Neuronal stem cell (in vitro differentiated cells): ENCODE data around the gene PCSK5.
A peak's percentile ranks its signal among the peaks of the same experiment; 100 is the strongest.

Experiments used
- DNase-seq: peaks from one replicate; pipeline ENCODE4 v3.0.0-alpha.2; 2013; ENCODE audit warnings: low spot score
- H2AFZ ChIP-seq: one replicate; pipeline ENCODE4 v1.6.1; 2013; ENCODE audit warnings: mild to moderate bottlenecking, low read length, inconsistent platforms
- H2AK5ac ChIP-seq: 2 replicates; pipeline ENCODE4 v1.6.1; 2013; ENCODE audit warnings: low read depth, mild to moderate bottlenecking, inconsistent platforms, low read length, moderate library complexity, mixed read lengths
- H2BK120ac ChIP-seq: 2 replicates; pipeline ENCODE4 v1.6.1; 2013; ENCODE audit warnings: low read depth, mild to moderate bottlenecking, inconsistent platforms, low read length, moderate library complexity, mixed read lengths
- H2BK12ac ChIP-seq: one replicate; pipeline ENCODE4 v1.6.1; 2013; ENCODE audit warnings: low read length, inconsistent platforms
- H2BK15ac ChIP-seq: 2 replicates; pipeline ENCODE4 v1.6.1; 2013; ENCODE audit warnings: mild to moderate bottlenecking, low read length, inconsistent platforms, mixed read lengths
- H2BK5ac ChIP-seq: one replicate; pipeline ENCODE4 v1.6.1; 2013; ENCODE audit warnings: inconsistent platforms, mild to moderate bottlenecking, low read length, moderate library complexity
- H3K14ac ChIP-seq: one replicate; pipeline ENCODE4 v1.6.1; 2013; ENCODE audit warnings: low read length, inconsistent platforms
- H3K18ac ChIP-seq: 2 replicates; pipeline ENCODE4 v1.6.1; 2013; ENCODE audit warnings: low read length, inconsistent platforms
- H3K23ac ChIP-seq: 2 replicates; pipeline ENCODE4 v1.6.1; 2013; ENCODE audit warnings: low read depth, mild to moderate bottlenecking, mixed read lengths, low read length, inconsistent platforms; ENCODE audit not compliant: poor library complexity
- H3K27ac ChIP-seq: replicated peaks from 3 replicates; pipeline ENCODE4 v1.5.1; 2013; ENCODE audit warnings: low read length, inconsistent platforms
- H3K27me3 ChIP-seq, 3 experiments: 2 replicates each; pipeline ENCODE4 v1.6.1; 2013; ENCODE audit warnings: low read length in 3 of 3, mild to moderate bottlenecking in 2 of 3, inconsistent platforms in 1 of 3, low read depth in 1 of 3, mixed read lengths in 1 of 3, moderate library complexity in 1 of 3; ENCODE audit not compliant: control insufficient read depth in 3 of 3, insufficient read depth in 3 of 3
- H3K36me3 ChIP-seq, 2 donors: replicated peaks in 1 of 2; 2 replicates each; pipeline ENCODE4 v1.6.1; 2013; ENCODE audit warnings: low read length in 2 of 2; ENCODE audit not compliant: control insufficient read depth in 2 of 2, insufficient read depth in 2 of 2
- H3K4ac ChIP-seq: 2 replicates; pipeline ENCODE4 v1.6.1; 2013; ENCODE audit warnings: inconsistent platforms, mild to moderate bottlenecking, low read length, moderate library complexity
- H3K4me1 ChIP-seq, 2 donors: 1 replicate in 1 of 2; 2 replicates in 1 of 2; pipeline ENCODE4 v1.6.1; 2013; ENCODE audit warnings: low read length in 2 of 2, low read depth in 1 of 2; ENCODE audit not compliant: control insufficient read depth in 2 of 2, insufficient read depth in 1 of 2
- H3K4me2 ChIP-seq: one replicate; pipeline ENCODE4 v1.6.1; 2013; ENCODE audit warnings: mild to moderate bottlenecking, low read length, inconsistent platforms; ENCODE audit not compliant: insufficient read depth, poor library complexity, severe bottlenecking
- H3K4me3 ChIP-seq, 2 donors: 2 replicates each; pipeline ENCODE4 v1.5.1; 2013; ENCODE audit warnings: low read length in 2 of 2, mild to moderate bottlenecking in 2 of 2, inconsistent platforms in 1 of 2, moderate library complexity in 1 of 2
- H3K79me1 ChIP-seq: one replicate; pipeline ENCODE4 v1.6.1; 2013; ENCODE audit warnings: low read depth, mild to moderate bottlenecking, inconsistent platforms, low read length, moderate library complexity
- H3K9ac ChIP-seq: one replicate; pipeline ENCODE4 v1.6.1; 2013; ENCODE audit warnings: mild to moderate bottlenecking, low read depth, low read length, inconsistent platforms; ENCODE audit not compliant: poor library complexity
- H3K9me3 ChIP-seq, 2 donors: replicated peaks in 1 of 2; 2 replicates each; pipeline versions ENCODE3 to v1.6.1; 2013; ENCODE audit warnings: low read length in 2 of 2, mild to moderate bottlenecking in 2 of 2, inconsistent platforms in 1 of 2, low read depth in 1 of 2, mixed read lengths in 1 of 2, moderate library complexity in 1 of 2; ENCODE audit not compliant: control insufficient read depth in 2 of 2, insufficient read depth in 1 of 2
- H4K8ac ChIP-seq: one replicate; pipeline ENCODE4 v1.6.1; 2013; ENCODE audit warnings: low read depth, mild to moderate bottlenecking, inconsistent platforms, low read length, moderate library complexity
- H4K91ac ChIP-seq: one replicate; pipeline ENCODE4 v1.6.1; 2013; ENCODE audit warnings: low read length, low read depth, mild to moderate bottlenecking, inconsistent platforms; ENCODE audit not compliant: poor library complexity
- WGBS, 2 donors: extraction: QIAGEN DNeasy Blood & Tissue Kit; methylation state at CpG; one replicate each; pipeline ENCODE4 v1.1.7; 2013; ENCODE audit warnings: missing lambda C conversion rate in 2 of 2, mixed read lengths in 1 of 2; ENCODE audit not compliant: insufficient read length in 2 of 2, insufficient replicate concordance in 1 of 2; ENCODE audit errors: extremely low coverage in 2 of 2; 5-methylcytosine and 5-hydroxymethylcytosine counted together

The PCSK5 gene

GRCh38 chr9:75956161-75956560 is 65.7 kb downstream of the PCSK5 start:
- Histone ChIP-seq H3K18ac (no peak overlapping the region), H2BK5ac (no peak overlapping the region), H2BK15ac (no peak overlapping the region), H2BK12ac (no peak overlapping the region), H3K79me1 (no peaks in the 10 kb centered on the region), H3K4me3 (no peak overlapping the region), H4K8ac (no peak overlapping the region), H3K4me2 (no peak overlapping the region), H2AK5ac (no peak overlapping the region), H2AFZ (no peak overlapping the region), H3K36me3 (peaks cover 0 to under 1% of the 10 kb centered on the region in 2 donors), H2BK120ac (no peak overlapping the region), H3K4ac (no peak overlapping the region), H3K27me3 (no peaks in the 10 kb centered on the region), H3K9me3 (no peaks in the 10 kb centered on the region), H3K4me1 (peaks cover 8 to 20% of the 10 kb centered on the region in 2 donors), H3K27ac (no peak overlapping the region), H3K14ac (no peak overlapping the region), H3K9ac (no peak overlapping the region), H4K91ac (no peak overlapping the region), H3K23ac (no peak overlapping the region)
- no CpG with 5 or more reads among the region's 1 CpG for WGBS, 2 donors
- no peak for DNase-seq

GRCh38 chr9:75957116-75957515 is 66.6 kb downstream of the PCSK5 start:
- no peaks in the 10 kb centered on the region for H3K27me3 ChIP-seq
- H3K4me3 ChIP-seq: no peak overlapping the region
- H3K4me1 ChIP-seq: peaks cover 8 to 20% of the 10 kb centered on the region in 2 donors
- no peak for DNase-seq
- no peak overlapping the region for H3K4ac ChIP-seq
- no CpG with 5 or more reads among the region's 3 CpGs for WGBS, 2 donors
- H3K9me3 ChIP-seq: no peaks in the 10 kb centered on the region
- no peak overlapping the region for H2BK12ac ChIP-seq
- H2AK5ac ChIP-seq: no peak overlapping the region
- H3K27ac ChIP-seq: no peak overlapping the region
- no peak overlapping the region for H4K8ac ChIP-seq
- H3K9ac ChIP-seq: no peak overlapping the region
- H2BK15ac ChIP-seq: no peak overlapping the region
- no peaks in the 10 kb centered on the region for H3K36me3 ChIP-seq
- no peak overlapping the region for H4K91ac ChIP-seq
- no peak overlapping the region for H3K14ac ChIP-seq
- H2BK5ac ChIP-seq: no peak overlapping the region
- no peak overlapping the region for H2AFZ ChIP-seq
- H3K23ac ChIP-seq: no peak overlapping the region
- peaks cover 2% of the 10 kb centered on the region for H3K79me1 ChIP-seq
- H3K18ac ChIP-seq: no peak overlapping the region
- H2BK120ac ChIP-seq: no peak overlapping the region
- H3K4me2 ChIP-seq: no peak overlapping the region

GRCh38 chr9:75958226-75958625 is 67.8 kb downstream of the PCSK5 start:
- no CpG with 5 or more reads among the region's 3 CpGs for WGBS, 2 donors
- Histone ChIP-seq H3K14ac (no peak overlapping the region), H3K27ac (no peak overlapping the region), H2BK5ac (no peak overlapping the region), H4K8ac (no peak overlapping the region), H3K4me3 (no peak overlapping the region), H3K36me3 (peaks cover 0 to 2% of the 10 kb centered on the region in 2 donors), H2BK15ac (no peak overlapping the region), H3K9me3 (no peaks in the 10 kb centered on the region), H2BK12ac (no peak overlapping the region), H3K27me3 (no peaks in the 10 kb centered on the region), H2AFZ (no peak overlapping the region), H2BK120ac (no peak overlapping the region), H3K4me2 (no peak overlapping the region), H3K23ac (no peak overlapping the region), H3K9ac (no peak overlapping the region), H3K4ac (no peak overlapping the region), H3K79me1 (peaks cover 4% of the 10 kb centered on the region), H2AK5ac (no peak overlapping the region), H3K18ac (no peak overlapping the region), H4K91ac (no peak overlapping the region), H3K4me1 (peaks cover 8 to 20% of the 10 kb centered on the region in 2 donors)
- DNase-seq: no peak

- no peak for DNase-seq
- Histone ChIP-seq H2AFZ (no peak overlapping the region), H3K9ac (no peak overlapping the region), H3K79me1 (peaks cover 4% of the 10 kb centered on the region), H3K4me3 (no peak overlapping the region), H3K4me2 (no peak overlapping the region), H4K91ac (no peak overlapping the region), H3K4ac (no peak overlapping the region), H3K23ac (no peak overlapping the region), H3K14ac (no peak overlapping the region), H2BK120ac (no peak overlapping the region), H3K27ac (peak overlapping the region; percentile 29), H2BK5ac (no peak overlapping the region), H3K4me1 (peaks cover 8 to 16% of the 10 kb centered on the region in 2 donors), H2BK15ac (no peak overlapping the region), H2AK5ac (no peak overlapping the region), H3K9me3 (no peaks in the 10 kb centered on the region), H3K18ac (no peak overlapping the region), H2BK12ac (no peak overlapping the region), H3K36me3 (peaks cover 0 to 2% of the 10 kb centered on the region in 2 donors), H3K27me3 (no peaks in the 10 kb centered on the region), H4K8ac (no peak overlapping the region)
- WGBS, 2 donors: no CpG with 5 or more reads among the region's 6 CpGs
Observed at GRCh38 chr9:75960551-75960950, 70.1 kb downstream of the PCSK5 start.
